ENCODE data around the gene ZFAND3. TPM values are rescaled to one million over a fixed set of nuclear protein-coding genes. Genes with fewer than 3 reads are reported as not detected.

The ZFAND3 gene
- total RNA-seq: 81.8 TPM
- long read RNA-seq, transcript ZFAND3-201 (6 exons, 3,366 nt): major isoform, 61 of 92 reads
- long read RNA-seq, transcript ZFAND3-203 (5 exons, 3,001 nt): minor isoform, 8 of 92 reads
- long read RNA-seq, partial matches to known transcripts: 16 of 92 reads
- long read RNA-seq, other reads (novel, unspliced or antisense): 7 of 92 reads

- H3K36me3 ChIP-seq: no peaks in the 10 kb centered on the region
- peaks cover 59% of the 10 kb centered on the region for H3K4me1 ChIP-seq
- no peaks in the 10 kb centered on the region for H3K27me3 ChIP-seq (ENCODE audit: low read depth)
- DNase-seq: peak; percentile 98
- H3K4me3 ChIP-seq: peak within 1 kb of the TSS; percentile 92
- intact Hi-C loops (cut with micrococcal nuclease): no loop called here
- H3K9me3 ChIP-seq (replicated peaks): no peaks in the 10 kb centered on the region
- no peak for TF ChIP-seq CTCF (IDR thresholded peaks at IDR 0.05; ENCODE audit: borderline replicate concordance)
- H3K27ac ChIP-seq (replicated peaks): peak within 1 kb of the TSS; percentile 100
Measured at GRCh38 chr6:37819177-37819801, at the start of gene ZFAND3. Gene ZFAND3, plus strand, starts transcription at chr6:37819727. Its CDS starts 219 bp downstream, at chr6:37819946.

- H3K27me3 ChIP-seq (ENCODE audit: low read depth): peaks cover 39% of the 10 kb centered on the region
- peaks cover 11% of the 10 kb centered on the region for H3K9me3 ChIP-seq (replicated peaks)
- TF ChIP-seq CTCF (IDR thresholded peaks at IDR 0.05; ENCODE audit: borderline replicate concordance): no peak
- no peaks in the 10 kb centered on the region for H3K36me3 ChIP-seq
- no peak overlapping the region for H3K4me3 ChIP-seq
- no peaks in the 10 kb centered on the region for H3K4me1 ChIP-seq
- intact Hi-C loops (cut with micrococcal nuclease): no loop called here
- no peak overlapping the region for H3K27ac ChIP-seq (replicated peaks)
- no peak for DNase-seq
Measured at GRCh38 chr6:37774028-37774680, 45.4 kb upstream of the ZFAND3 start.

- Histone ChIP-seq H3K36me3 (no peaks in the 10 kb centered on the region), H3K4me3 (no peak overlapping the region), H3K27me3 (ENCODE audit: low read depth) (peaks cover 22% of the 10 kb centered on the region), H3K9me3 (replicated peaks) (peaks cover 11% of the 10 kb centered on the region), H3K4me1 (no peaks in the 10 kb centered on the region), H3K27ac (replicated peaks) (no peak overlapping the region)
- intact Hi-C loops (cut with micrococcal nuclease): no loop called here
- TF ChIP-seq CTCF (IDR thresholded peaks at IDR 0.05; ENCODE audit: borderline replicate concordance): no peak
- no peak for DNase-seq
Measured at GRCh38 chr6:37776566-37776965, 43.0 kb upstream of the ZFAND3 start.

GRCh38 chr6:37777272-37777834, 42.2 kb upstream of the ZFAND3 start:
- Histone ChIP-seq H3K4me1 (no peaks in the 10 kb centered on the region), H3K4me3 (no peak overlapping the region), H3K36me3 (no peaks in the 10 kb centered on the region), H3K27me3 (ENCODE audit: low read depth) (peaks cover 19% of the 10 kb centered on the region), H3K27ac (replicated peaks) (no peak overlapping the region), H3K9me3 (replicated peaks) (peaks cover 11% of the 10 kb centered on the region)
- intact Hi-C loops (cut with micrococcal nuclease): no loop called here
- TF ChIP-seq CTCF (IDR thresholded peaks at IDR 0.05; ENCODE audit: borderline replicate concordance): no peak
- no peak for DNase-seq

GRCh38 chr6:37779111-37779800, 40.3 kb upstream of the ZFAND3 start:
- no peak for DNase-seq
- peaks cover 15% of the 10 kb centered on the region for H3K4me1 ChIP-seq
- no peaks in the 10 kb centered on the region for H3K36me3 ChIP-seq
- H3K4me3 ChIP-seq: no peak overlapping the region
- no peak for TF ChIP-seq CTCF (IDR thresholded peaks at IDR 0.05; ENCODE audit: borderline replicate concordance)
- H3K27ac ChIP-seq (replicated peaks): no peak overlapping the region
- H3K27me3 ChIP-seq (ENCODE audit: low read depth): peaks cover 30% of the 10 kb centered on the region
- intact Hi-C loops (cut with micrococcal nuclease): no loop called here
- H3K9me3 ChIP-seq (replicated peaks): peaks cover 1% of the 10 kb centered on the region
